Adipose tissue (tissue), 3 donors: Measurements from ENCODE around the gene MMP3. TPM values are rescaled to one million over a fixed set of nuclear protein-coding genes. Genes with fewer than 3 reads are reported as not detected.
"Not testable (repeated sequence)": the region's sequence is repeated elsewhere in the genome, so short reads cannot be mapped to it uniquely, and the experiment has no call there.

ENCODE experiments used
- H3K27ac ChIP-seq: one replicate; pipeline ENCODE4 v1.5.1; 2013; ENCODE audit warnings: low read depth, low read length
- WGBS, 3 donors: extraction: QIAGEN DNeasy Blood & Tissue Kit; methylation state at CpG; one replicate each; pipeline ENCODE4 v1.1.7; 2013; 5-methylcytosine and 5-hydroxymethylcytosine counted together
- polyA plus RNA-seq, 3 donors: library from polyadenylated mRNA; stranded (reverse); fragments of 200-250 nt; gene quantifications; one replicate each; pipeline ENCODE4 v1.2.3, GENCODE V29; 2013
- donor health status: healthy with polysubstance abuse.
- donor health status: Bipolar disorder and iron deficiency.
- donor health status: healthy.

MMP3 gene
- polyA plus RNA-seq = under 1 TPM in 2 of 3 donors, not detected in 1; 0.34 to 0.77 TPM

- 66 to 86% (median 79%) methylated on average over 4 of the region's 4 CpGs for WGBS, 3 donors
- H3K27ac ChIP-seq = no peak within 1 kb of the TSS
Measured at GRCh38 chr11:102843489-102843888, at the start of gene MMP3. Gene MMP3 (minus strand): TSS chr11:102843609. CDS start chr11:102843546, 63 bp downstream.

- no peak overlapping the region for H3K27ac ChIP-seq
- WGBS, 3 donors = 85 to 95% (median 93%) methylated on average over 1 of the region's 1 CpG
Measured at GRCh38 chr11:102891736-102892135, 48.3 kb upstream of the MMP3 start.

- no peak overlapping the region for H3K27ac ChIP-seq
- 81 to 86% (median 86%) methylated on average over 6 of the region's 6 CpGs for WGBS, 3 donors
Measured at GRCh38 chr11:102886999-102887398, 43.6 kb upstream of the MMP3 start.

GRCh38 chr11:102883141-102883540, 39.7 kb upstream of the MMP3 start:
- H3K27ac ChIP-seq = no peak overlapping the region
- 73 to 83% (median 73%) methylated on average over 3 of the region's 3 CpGs for WGBS, 3 donors

- WGBS, 3 donors = 76 to 87% (median 79%) methylated on average over 4 of the region's 4 CpGs
- no peak overlapping the region for H3K27ac ChIP-seq
Measured at GRCh38 chr11:102882389-102883024, 39.1 kb upstream of the MMP3 start.

- 68 to 78% (median 77%) methylated on average over 5 of the region's 5 CpGs for WGBS, 3 donors
- no peak overlapping the region for H3K27ac ChIP-seq
Measured at GRCh38 chr11:102879801-102880200, 36.4 kb upstream of the MMP3 start.

- H3K27ac ChIP-seq = no peak overlapping the region
- WGBS, 3 donors = 60 to 79% (median 78%) methylated on average over 2 of the region's 2 CpGs
Measured at GRCh38 chr11:102878595-102878994, 35.2 kb upstream of the MMP3 start.

- H3K27ac ChIP-seq = no peak within 1 kb of the TSS
- 48 to 74% (median 71%) methylated on average over 4 of the region's 4 CpGs for WGBS, 3 donors
Measured at GRCh38 chr11:102874852-102875251, 31.4 kb upstream of the MMP3 start, which contains the start of gene MMP12. Gene MMP12 (minus strand): TSS chr11:102874982. CDS start chr11:102874937, 45 bp downstream.

- 68 to 82% (median 81%) methylated on average over 8 of the region's 8 CpGs for WGBS, 3 donors
Measured at GRCh38 chr11:102869354-102869964, 26.1 kb upstream of the MMP3 start.

GRCh38 chr11:102868339-102868738, 24.9 kb upstream of the MMP3 start:
- H3K27ac ChIP-seq = no peak overlapping the region
- 54 to 77% (median 73%) methylated on average over 3 of the region's 3 CpGs for WGBS, 3 donors

More at GRCh38 chr11:102869354-102869964, 26.1 kb upstream of the MMP3 start:
- H3K27ac ChIP-seq = not testable (repeated sequence)

- WGBS, 3 donors = 83 to 98% (median 90%) methylated on average over 1 of the region's 1 CpG
- H3K27ac ChIP-seq = no peak overlapping the region
Measured at GRCh38 chr11:102864724-102865123, 21.3 kb upstream of the MMP3 start.

- WGBS, 3 donors = 56 to 84% (median 74%) methylated on average over 2 of the region's 2 CpGs
- H3K27ac ChIP-seq = no peak overlapping the region
Measured at GRCh38 chr11:102853956-102854355, 10.5 kb upstream of the MMP3 start.

- WGBS, 3 donors = 74 to 85% (median 77%) methylated on average over 3 of the region's 3 CpGs
- no peak overlapping the region for H3K27ac ChIP-seq
Measured at GRCh38 chr11:102853055-102853454, 9.6 kb upstream of the MMP3 start.

- 60 to 74% (median 71%) methylated on average over 7 of the region's 7 CpGs for WGBS, 3 donors
- H3K27ac ChIP-seq = no peak overlapping the region
Measured at GRCh38 chr11:102850973-102851745, 7.8 kb upstream of the MMP3 start.

GRCh38 chr11:102849311-102849710, 5.9 kb upstream of the MMP3 start:
- 24 to 59% (median 37%) methylated on average over 1 of the region's 1 CpG for WGBS, 3 donors
- no peak overlapping the region for H3K27ac ChIP-seq

- H3K27ac ChIP-seq = no peak overlapping the region
- WGBS, 3 donors = 22 to 66% (median 52%) methylated on average over 3 of the region's 3 CpGs
Measured at GRCh38 chr11:102846292-102846691, 2.9 kb upstream of the MMP3 start.

GRCh38 chr11:102842930-102843329, 479 bp downstream of the MMP3 start:
- H3K27ac ChIP-seq = no peak overlapping the region
- WGBS, 3 donors = 41 to 54% (median 49%) methylated on average over 1 of the region's 1 CpG

- WGBS, 3 donors = 15 to 53% (median 45%) methylated on average over 5 of the region's 5 CpGs
- H3K27ac ChIP-seq = no peak overlapping the region
Measured at GRCh38 chr11:102840018-102840417, 3.4 kb downstream of the MMP3 start.

GRCh38 chr11:102837646-102838045, 5.8 kb downstream of the MMP3 start:
- H3K27ac ChIP-seq = no peak overlapping the region
- 64 to 74% (median 65%) methylated on average over 2 of the region's 2 CpGs for WGBS, 3 donors
